ENCODE results near the gene MAD1L1.

The MAD1L1 gene

GRCh38 chr7:2018569-2019460 is 213.9 kb downstream of the MAD1L1 start:
- in situ Hi-C loops (cut with MboI; ENCODE audit: low sequenced_read_pairs), result no loop called here

- in situ Hi-C loops (cut with MboI; ENCODE audit: low sequenced_read_pairs), result no loop called here
Observed at GRCh38 chr7:2017914-2018568, 214.7 kb downstream of the MAD1L1 start.

GRCh38 chr7:2017481-2017891 is 215.3 kb downstream of the MAD1L1 start:
- in situ Hi-C loops (cut with MboI; ENCODE audit: low sequenced_read_pairs), result no loop called here

GRCh38 chr7:2016761-2017480 is 215.8 kb downstream of the MAD1L1 start:
- in situ Hi-C loops (cut with MboI; ENCODE audit: low sequenced_read_pairs), result no loop called here

GRCh38 chr7:2016021-2016631 is 216.6 kb downstream of the MAD1L1 start:
- in situ Hi-C loops (cut with MboI; ENCODE audit: low sequenced_read_pairs), result no loop called here

- in situ Hi-C loops (cut with MboI; ENCODE audit: low sequenced_read_pairs), result no loop called here
Observed at GRCh38 chr7:2015251-2015871, 217.4 kb downstream of the MAD1L1 start.

GRCh38 chr7:2014391-2015241 is 218.1 kb downstream of the MAD1L1 start:
- in situ Hi-C loops (cut with MboI; ENCODE audit: low sequenced_read_pairs), result no loop called here

- in situ Hi-C loops (cut with MboI; ENCODE audit: low sequenced_read_pairs), result no loop called here
Observed at GRCh38 chr7:2013381-2014311, 219.1 kb downstream of the MAD1L1 start.

- in situ Hi-C loops (cut with MboI; ENCODE audit: low sequenced_read_pairs), result no loop called here
Observed at GRCh38 chr7:2012981-2013380, 219.8 kb downstream of the MAD1L1 start.

- in situ Hi-C loops (cut with MboI; ENCODE audit: low sequenced_read_pairs), result no loop called here
Observed at GRCh38 chr7:2012044-2012900, 220.5 kb downstream of the MAD1L1 start.

GRCh38 chr7:2011266-2012043 is 221.3 kb downstream of the MAD1L1 start:
- in situ Hi-C loops (cut with MboI; ENCODE audit: low sequenced_read_pairs), result no loop called here

GRCh38 chr7:2010551-2011265 is 222.0 kb downstream of the MAD1L1 start:
- in situ Hi-C loops (cut with MboI; ENCODE audit: low sequenced_read_pairs), result no loop called here

- in situ Hi-C loops (cut with MboI; ENCODE audit: low sequenced_read_pairs), result no loop called here
Observed at GRCh38 chr7:2010101-2010500, 222.6 kb downstream of the MAD1L1 start.

GRCh38 chr7:2009541-2010001 is 223.2 kb downstream of the MAD1L1 start:
- in situ Hi-C loops (cut with MboI; ENCODE audit: low sequenced_read_pairs), result no loop called here

- in situ Hi-C loops (cut with MboI; ENCODE audit: low sequenced_read_pairs), result no loop called here
Observed at GRCh38 chr7:2008936-2009540, 223.7 kb downstream of the MAD1L1 start.

Measured in HL-60/S4 treated with retinoic acid at 250 ng/mL for 4 days and 3 days (cell line).